Right lobe of liver (tissue), 4 donors: ENCODE results near the gene ABHD12.

ENCODE experiments used
- CTCF ChIP-seq, 4 donors: fragments of 200-600 bp in 3 of 4; fragments of 450-650 bp in 1 of 4; IDR thresholded peaks; one replicate each; pipeline versions ENCODE4 v1.5.1 to v1.8.0; 2016 to 2022; ENCODE audit warnings: antibody characterized with exemption in 4 of 4, mild to moderate bottlenecking in 2 of 4
- POLR2A ChIP-seq: fragments of 450-650 bp; IDR thresholded peaks from one replicate; pipeline ENCODE4 v1.6.1; 2017; ENCODE audit warnings: antibody characterized with exemption, mild to moderate bottlenecking
- donor health status: DM: no; HTN: no; CAD: no.
- donor health status: DM: no; HTN: no; CAD: no.
- donor health status: DM: no; HTN: yes; CAD: no.

- TF ChIP-seq CTCF (IDR thresholded peaks at IDR 0.05): no peak
- no peak for TF ChIP-seq POLR2A
Measured at GRCh38 chr20:25376236-25376635, 14.4 kb downstream of the ABHD12 start.
